Measurements from ENCODE around the gene SETD7.

SETD7 gene

DNA sequence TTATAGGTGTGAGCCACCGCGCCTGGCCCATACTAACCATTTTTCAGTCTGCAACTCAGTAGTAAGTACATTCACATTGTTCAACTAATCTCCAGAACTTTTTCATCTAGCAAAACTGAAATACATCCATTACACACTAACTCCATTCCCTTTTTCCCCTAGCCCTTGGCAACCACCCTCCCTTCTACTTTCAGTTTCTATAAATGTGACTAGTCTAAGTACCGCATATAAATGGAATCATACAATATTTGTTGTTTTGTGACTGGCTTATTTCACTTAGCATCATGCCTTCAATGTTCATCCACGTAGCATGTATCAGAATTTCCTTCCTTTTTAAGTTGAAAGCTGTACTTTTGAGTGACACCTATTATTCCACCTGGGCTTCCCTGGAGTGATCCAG is 44.6 kb upstream of the SETD7 start:
- no peaks in the 10 kb centered on the region for H3K9me3 ChIP-seq (ENCODE audit: control insufficient read depth, low read length)
- no peak overlapping the region for H3K4me3 ChIP-seq (ENCODE audit: low read depth, low read length)
- no peak for TF ChIP-seq CTCF (IDR thresholded peaks at IDR 0.05)
- H2AFZ ChIP-seq, result no peak overlapping the region
- no peak overlapping the region for H3K4me2 ChIP-seq (ENCODE audit: low read length)
- no peaks in the 10 kb centered on the region for H3K36me3 ChIP-seq (ENCODE audit: control insufficient read depth, insufficient read depth, low read length)
- H3K27ac ChIP-seq, result no peak overlapping the region
- H3K27me3 ChIP-seq (ENCODE audit: control insufficient read depth, insufficient read depth, low read length), result no peaks in the 10 kb centered on the region
- no peaks in the 10 kb centered on the region for H3K79me2 ChIP-seq
- H3K9ac ChIP-seq, result no peak overlapping the region
- H3K4me1 ChIP-seq, result no peaks in the 10 kb centered on the region

GRCh38 chr4:139599594-139600374 is 43.8 kb upstream of the SETD7 start:
- H3K9me3 ChIP-seq (ENCODE audit: control insufficient read depth, low read length), result no peaks in the 10 kb centered on the region
- no peak overlapping the region for H3K9ac ChIP-seq
- no peaks in the 10 kb centered on the region for H3K27me3 ChIP-seq (ENCODE audit: control insufficient read depth, insufficient read depth, low read length)
- H3K4me1 ChIP-seq, result no peaks in the 10 kb centered on the region
- no peaks in the 10 kb centered on the region for H3K36me3 ChIP-seq (ENCODE audit: control insufficient read depth, insufficient read depth, low read length)
- no peak for TF ChIP-seq CTCF (IDR thresholded peaks at IDR 0.05)
- H3K4me2 ChIP-seq (ENCODE audit: low read length), result no peak overlapping the region
- H2AFZ ChIP-seq, result no peak overlapping the region
- H3K79me2 ChIP-seq, result no peaks in the 10 kb centered on the region
- H3K4me3 ChIP-seq (ENCODE audit: low read depth, low read length), result no peak overlapping the region
- H3K27ac ChIP-seq, result no peak overlapping the region

GRCh38 chr4:139599076-139599475 is 43.1 kb upstream of the SETD7 start:
- H3K36me3 ChIP-seq (ENCODE audit: control insufficient read depth, insufficient read depth, low read length), result no peaks in the 10 kb centered on the region
- no peaks in the 10 kb centered on the region for H3K27me3 ChIP-seq (ENCODE audit: control insufficient read depth, insufficient read depth, low read length)
- H2AFZ ChIP-seq, result no peak overlapping the region
- H3K9me3 ChIP-seq (ENCODE audit: control insufficient read depth, low read length), result no peaks in the 10 kb centered on the region
- H3K4me3 ChIP-seq (ENCODE audit: low read depth, low read length), result no peak overlapping the region
- no peak overlapping the region for H3K9ac ChIP-seq
- no peak overlapping the region for H3K4me2 ChIP-seq (ENCODE audit: low read length)
- H3K27ac ChIP-seq, result no peak overlapping the region
- H3K4me1 ChIP-seq, result no peaks in the 10 kb centered on the region
- no peaks in the 10 kb centered on the region for H3K79me2 ChIP-seq
- TF ChIP-seq CTCF (IDR thresholded peaks at IDR 0.05), result no peak

DNA sequence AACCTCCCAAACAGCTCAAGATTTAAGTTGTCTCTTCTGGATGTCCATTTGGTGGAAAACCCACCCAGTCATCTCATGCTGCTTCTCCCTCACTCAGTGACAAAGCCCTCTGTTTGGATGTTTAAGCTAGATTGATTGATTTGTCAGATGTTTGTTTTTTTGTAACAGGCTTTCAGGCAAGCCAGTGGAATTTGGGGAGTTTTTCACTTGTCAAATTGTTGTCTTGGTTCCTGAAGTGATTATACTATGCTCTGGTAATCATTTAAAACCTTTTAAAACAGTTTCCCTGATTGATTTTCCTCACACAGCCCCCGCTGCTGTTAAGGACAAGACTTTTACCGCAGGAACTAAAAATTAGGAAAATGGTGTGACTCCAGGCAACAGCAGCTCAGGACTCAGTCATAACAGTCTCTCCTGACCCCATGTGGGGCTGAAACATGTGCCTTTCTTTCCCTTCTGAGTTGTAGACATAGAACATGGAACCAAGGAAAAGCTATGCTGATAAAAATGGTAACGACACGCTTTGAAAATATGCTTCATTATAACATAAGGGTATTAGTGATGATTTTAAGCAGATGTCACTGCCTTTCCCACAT is 40.8 kb upstream of the SETD7 start:
- Histone ChIP-seq H3K4me1 (no peaks in the 10 kb centered on the region), H3K27ac (no peak overlapping the region), H3K4me2 (ENCODE audit: low read length) (no peak overlapping the region), H3K9me3 (ENCODE audit: control insufficient read depth, low read length) (no peaks in the 10 kb centered on the region), H3K79me2 (no peaks in the 10 kb centered on the region), H3K9ac (no peak overlapping the region), H3K27me3 (ENCODE audit: control insufficient read depth, insufficient read depth, low read length) (no peaks in the 10 kb centered on the region), H3K36me3 (ENCODE audit: control insufficient read depth, insufficient read depth, low read length) (no peaks in the 10 kb centered on the region), H2AFZ (no peak overlapping the region), H3K4me3 (ENCODE audit: low read depth, low read length) (no peak overlapping the region)
- no peak for TF ChIP-seq CTCF (IDR thresholded peaks at IDR 0.05)
